Thoracic aorta endothelial cell (primary cell): ENCODE data around the gene C11orf42. TPM values are rescaled to one million over a fixed set of nuclear protein-coding genes. Genes with fewer than 3 reads are reported as not detected.

Experiments used
- total RNA-seq: library from RNA; depleted of rRNA; stranded (reverse); fragments of >200 nt; gene quantifications from 2 replicates; pipeline ENCODE4 v1.2.3, GENCODE V29; 2012

Gene C11orf42, protein sequence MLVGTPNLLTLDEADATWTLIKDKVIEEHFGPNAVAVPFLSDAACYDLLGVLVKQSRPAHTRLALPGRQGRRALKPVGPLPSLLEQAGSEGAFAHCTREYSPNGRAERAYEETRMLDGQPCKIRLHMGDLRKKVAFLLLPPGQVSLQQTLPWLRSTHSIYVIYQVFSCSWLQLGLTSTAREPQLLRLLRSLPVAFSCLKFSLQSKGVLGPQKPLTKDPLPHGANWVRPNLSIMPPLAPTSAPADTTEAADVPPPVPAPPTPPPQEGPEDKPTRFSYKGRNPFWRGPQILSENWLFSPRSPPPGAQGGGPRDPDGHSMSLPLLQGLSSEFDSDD
- not detected in 2 replicates for total RNA-seq

GRCh38 chr11:6205366-6205765, at the start of gene C11orf42:
TSS of gene C11orf42 (plus strand) at chr11:6205557. CDS start at chr11:6205616, 59 bp downstream.

GRCh38 chr11:6170226-6170625, 35.1 kb upstream of the C11orf42 start, which contains the start of gene OR52B2:
TSS of gene OR52B2 (minus strand) at chr11:6170326. CDS start at chr11:6170326, 0 bp downstream.

GRCh38 chr11:6199174-6199810, 6.1 kb upstream of the C11orf42 start, which contains the start of gene OR52W1:
TSS of gene OR52W1 (plus strand) at chr11:6199224. CDS start at chr11:6199224, 0 bp downstream.

DNA sequence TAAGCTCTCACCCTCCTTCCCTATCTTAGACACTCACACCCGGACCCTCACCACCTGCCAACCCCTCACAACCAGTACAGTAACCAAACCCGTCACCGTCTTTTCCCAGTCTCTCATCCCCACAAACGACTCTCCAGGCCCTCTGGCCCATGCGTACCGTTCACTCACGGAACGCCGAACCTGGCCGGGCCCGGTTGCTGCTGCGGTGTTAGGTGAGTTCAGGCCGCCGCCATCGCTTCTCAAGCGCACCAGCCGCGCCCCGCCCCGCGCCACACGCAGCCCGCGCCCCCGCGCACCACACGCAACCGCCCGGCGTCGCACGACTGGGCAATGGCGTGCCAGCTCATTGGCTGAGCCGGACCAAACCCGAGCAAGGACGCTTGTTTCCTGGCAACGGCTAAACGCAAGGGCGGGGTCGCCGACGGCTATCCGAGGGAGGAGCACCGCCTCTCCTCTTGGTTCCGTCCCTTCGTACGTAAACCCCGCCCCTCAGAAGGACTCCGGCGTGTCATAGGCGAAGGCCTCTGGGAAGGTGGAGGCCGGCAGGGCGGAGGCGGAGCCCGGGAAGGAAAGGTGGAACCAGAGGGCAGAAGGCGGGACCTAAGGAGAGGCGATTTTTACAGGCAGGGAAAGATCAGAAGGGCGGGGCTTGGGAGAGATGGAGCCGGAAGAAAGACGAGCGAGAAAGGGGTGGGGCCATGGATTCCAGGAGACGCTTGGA, 29.2 kb downstream of the C11orf42 start, which contains the start of gene FHIP1B:
Gene FHIP1B (minus strand): TSS at position 250 of the 721 bp plus-strand sequence. CDS start 10,120 bp downstream, outside the sequence.

DNA sequence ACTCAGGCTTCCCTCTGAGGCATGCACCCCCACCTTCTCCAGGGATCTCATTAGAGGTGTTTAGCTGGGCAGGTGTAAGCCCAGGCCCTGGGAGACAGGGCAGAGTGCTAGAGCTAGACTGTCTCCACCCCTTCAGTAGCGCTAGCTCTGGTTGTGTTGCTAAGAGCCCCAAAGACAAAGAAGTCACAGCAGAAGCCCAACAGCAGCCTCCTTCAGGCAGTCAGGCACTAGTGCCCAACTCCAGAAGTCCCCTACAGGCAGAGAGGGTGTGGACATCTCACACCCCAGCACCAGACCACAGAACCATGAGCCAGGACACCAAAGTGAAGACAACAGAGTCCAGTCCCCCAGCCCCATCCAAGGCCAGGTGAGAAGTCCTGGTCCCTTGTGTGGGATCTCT, 33.5 kb downstream of the C11orf42 start, which contains the start of gene CNGA4:
Gene CNGA4 (plus strand): TSS at position 188 of the 400 bp plus-strand sequence. CDS start 118 bp downstream, at position 306.

Other genes starting within 250 kb of the C11orf42 start
- gene OR56A5, start 237.1 kb upstream of the C11orf42 start, total RNA-seq = not detected in 2 replicates
- gene OR52L1, start 218.6 kb upstream of the C11orf42 start, total RNA-seq = not detected in 2 replicates
- not detected in 2 replicates for gene OR56A4, start 198.6 kb upstream of the C11orf42 start, total RNA-seq
- under 0.01 TPM in 1 of 2 replicates, not detected in the other for gene OR56A1, start 174.8 kb upstream of the C11orf42 start, total RNA-seq
- gene OR56B4, start 97.9 kb upstream of the C11orf42 start, total RNA-seq = not detected in 2 replicates
- not detected in 2 replicates for gene OR52B2, start 35.2 kb upstream of the C11orf42 start, total RNA-seq
- not detected in 2 replicates for gene OR52W1, start 6.3 kb upstream of the C11orf42 start, total RNA-seq
- 14.0 and 18.2 TPM in 2 replicates for gene FHIP1B, start 29.1 kb downstream of the C11orf42 start, total RNA-seq
- under 0.01 and 0.07 TPM in 2 replicates for gene CNGA4, start 33.5 kb downstream of the C11orf42 start, total RNA-seq
- gene CCKBR, start 54.3 kb downstream of the C11orf42 start, total RNA-seq = not detected in 2 replicates
- gene CAVIN3, start 114.9 kb downstream of the C11orf42 start, total RNA-seq = 145 and 301 TPM in 2 replicates
- 21.8 and 25.4 TPM in 2 replicates for gene SMPD1, start 184.9 kb downstream of the C11orf42 start, total RNA-seq
- gene APBB1, start 213.5 kb downstream of the C11orf42 start, total RNA-seq = 40.4 and 42.6 TPM in 2 replicates
- gene HPX, start 235.4 kb downstream of the C11orf42 start, total RNA-seq = 0.53 and 0.65 TPM in 2 replicates